A673 (cell line): ENCODE data around the gene KRTAP21-2.

Experiments used
- CTCF ChIP-seq: fragments of 300-800, 200-600 bp; sonication (generic); conservative IDR thresholded peaks from 2 replicates; pipeline ENCODE4 v1.5.1; 2017; ENCODE audit warnings: low read depth, mild to moderate bottlenecking, antibody characterized with exemption, low read length, moderate library complexity, mixed read lengths
- EZH2 ChIP-seq: fragments of 200-600 bp; sonication (generic); IDR thresholded peaks from 2 replicates; pipeline ENCODE4 v1.6.1; 2017; ENCODE audit warnings: borderline replicate concordance, low read depth, mild to moderate bottlenecking, mixed read lengths, antibody characterized with exemption, low read length; ENCODE audit not compliant: poor library complexity, severe bottlenecking

GRCh38 chr21:30793581-30794314 is 46.7 kb upstream of the KRTAP21-2 start:
- TF ChIP-seq CTCF (no peak), EZH2 (no peak)
